GM12878 (cell line): ENCODE measurements around the gene ATCAY. TPM values are rescaled to one million over a fixed set of nuclear protein-coding genes. Genes with fewer than 3 reads are reported as not detected.

ENCODE experiments used
- ATAC-seq: fragments of 200-7000 bp; cut with Tn5 transposase; 3 replicates; pipeline ENCODE4 v1.9.1; 2020; ENCODE audit warnings: mild to moderate bottlenecking, moderate library complexity
- BruUV-seq: library from RNA; stranded (reverse); fragments of 400-500 nt; replicated peaks from 2 replicates; lab custom pipeline; 2021; lab: Mats Ljungman, UMichigan
- CTCF ChIA-PET: fragments of 300-600 bp; sonication (Branson Sonifier 250); formaldehyde crosslinking; extraction: SDS; loops from one replicate; lab custom pipeline; 2021; ENCODE audit warnings: inconsistent platforms; lab: Yijun Ruan, JAX
- POLR2A ChIA-PET: fragments of 350-600 bp; formaldehyde crosslinking; extraction: SDS; loops from one replicate; lab custom pipeline; 2021; ENCODE audit warnings: inconsistent platforms; lab: Charles Lee
- RAD21 ChIA-PET: fragments of 300-600 bp; sonication (Branson Sonifier 250); formaldehyde crosslinking; loops from one replicate; lab custom pipeline; 2023; ENCODE audit warnings: antibody characterized with exemption; ENCODE audit not compliant: unreplicated experiment; lab: Charles Lee
- SMC1A ChIA-PET: fragments of 300-600 bp; sonication (Branson Sonifier 250); formaldehyde crosslinking; loops from one replicate; lab custom pipeline; 2023; ENCODE audit not compliant: unreplicated experiment, uncharacterized antibody; lab: Charles Lee
- DNase-seq: peaks from one replicate; pipeline ENCODE4 v3.0.0-alpha.2; 2011; ENCODE audit warnings: low read depth, low spot score
- FAIRE-seq: peaks from 3 replicates; lab custom pipeline; 2011; peaks lifted over from hg19 to GRCh38; lab: Jason Lieb, UNC
- H2AFZ ChIP-seq: 2 replicates; pipeline ENCODE4 v1.6.0; 2011; ENCODE audit warnings: low read depth, low read length, control low read depth; ENCODE audit not compliant: control insufficient read depth
- H3K27ac ChIP-seq: 2 replicates; pipeline ENCODE4 v1.5.1; 2011; ENCODE audit warnings: control low read depth; ENCODE audit not compliant: control insufficient read depth, insufficient read depth
- H3K27me3 ChIP-seq, 2 experiments: replicated peaks in 1 of 2; 2 replicates each; pipeline versions ENCODE4 v1.6.0 to v1.6.1; 2011; ENCODE audit warnings: low read length in 1 of 2; ENCODE audit not compliant: control insufficient read depth in 2 of 2, insufficient read depth in 2 of 2
- H3K36me3 ChIP-seq, 2 experiments: 2 replicates each; pipeline ENCODE4 v1.5.1; 2011; ENCODE audit warnings: low read length in 1 of 2; ENCODE audit not compliant: control insufficient read depth in 2 of 2, insufficient read depth in 2 of 2
- H3K4me1 ChIP-seq: 2 replicates; pipeline ENCODE4 v1.6.1; 2011; ENCODE audit warnings: mild to moderate bottlenecking, low read length, moderate library complexity, mixed read lengths; ENCODE audit not compliant: control insufficient read depth, insufficient read depth
- H3K4me2 ChIP-seq: 2 replicates; pipeline ENCODE4 v1.6.0; 2011; ENCODE audit warnings: control low read depth; ENCODE audit not compliant: control insufficient read depth, insufficient read depth
- H3K4me3 ChIP-seq: fragments of 200-600 bp; sonication (generic); 2 replicates; pipeline ENCODE4 v1.5.1; 2016
- H3K79me2 ChIP-seq: 2 replicates; pipeline ENCODE4 v1.6.0; 2011; ENCODE audit warnings: low read length; ENCODE audit not compliant: control insufficient read depth, insufficient read depth
- H3K9ac ChIP-seq: 2 replicates; pipeline ENCODE4 v1.8.0; 2011; ENCODE audit warnings: low read length, control low read depth, mixed read lengths; ENCODE audit not compliant: control insufficient read depth, insufficient read depth
- H3K9me3 ChIP-seq: replicated peaks from 3 replicates; pipeline ENCODE4 v1.5.1; 2011; ENCODE audit warnings: mild to moderate bottlenecking, low read length; ENCODE audit not compliant: control insufficient read depth, insufficient read depth
- H4K20me1 ChIP-seq: 2 replicates; pipeline ENCODE4 v1.6.0; 2011; ENCODE audit not compliant: control insufficient read depth, insufficient read depth
- ATF7 ChIP-seq: fragments of 450-650 bp; IDR thresholded peaks from 2 replicates; pipeline ENCODE4 v1.6.1; 2016; ENCODE audit warnings: low read depth, mild to moderate bottlenecking
- BCL11A ChIP-seq: IDR thresholded peaks from 2 replicates; pipeline ENCODE4 v1.6.1; 2011; ENCODE audit warnings: low read depth, low read length
- CBX3 ChIP-seq: fragments of 200-600 bp; sonication (generic); IDR thresholded peaks from 2 replicates; pipeline ENCODE4 v1.6.1; 2016; ENCODE audit warnings: low read depth, borderline replicate concordance
- HDAC2 ChIP-seq: fragments of 200-600 bp; sonication (generic); IDR thresholded peaks from 2 replicates; pipeline ENCODE4 v1.6.1; 2017
- HSF1 ChIP-seq: fragments of 150-350 bp; IDR thresholded peaks from 2 replicates; pipeline ENCODE4 v1.6.1; 2014; ENCODE audit warnings: mild to moderate bottlenecking, low read depth, low read length
- KDM1A ChIP-seq: fragments of 200-600 bp; sonication (generic); IDR thresholded peaks from 2 replicates; pipeline ENCODE4 v1.6.1; 2016; ENCODE audit warnings: borderline replicate concordance
- MEF2A ChIP-seq: IDR thresholded peaks from 2 replicates; pipeline ENCODE4 v1.6.1; 2011; ENCODE audit warnings: low read depth, mild to moderate bottlenecking, low read length, moderate library complexity; ENCODE audit not compliant: insufficient read depth
- MLLT1 ChIP-seq: fragments of 450-650 bp; IDR thresholded peaks from 2 replicates; pipeline ENCODE4 v1.6.1; 2016; ENCODE audit warnings: mild to moderate bottlenecking
- MYC ChIP-seq: IDR thresholded peaks from 2 replicates; pipeline ENCODE4 v1.6.1; 2011; ENCODE audit warnings: mild to moderate bottlenecking, low read length, moderate library complexity, inconsistent platforms; ENCODE audit not compliant: insufficient read depth, insufficient replicate concordance, insufficient read length, severe bottlenecking
- POLR2AphosphoS2 ChIP-seq: IDR thresholded peaks from 2 replicates; pipeline ENCODE4 v1.6.1; 2011; ENCODE audit warnings: low read depth, mild to moderate bottlenecking, low read length, improper control_type of control experiment, moderate library complexity
- SP1 ChIP-seq: IDR thresholded peaks from one replicate; pipeline ENCODE4 v1.6.1; 2011; ENCODE audit warnings: low read depth, low read length
- YBX1 ChIP-seq: fragments of 450-650 bp; IDR thresholded peaks from 2 replicates; pipeline ENCODE4 v1.6.1; 2016; ENCODE audit warnings: antibody characterized with exemption
- WGBS: methylation state at CpG from one replicate; pipeline ENCODE4 v1.1.6; 2016; ENCODE audit warnings: low lambda C conversion rate; ENCODE audit not compliant: insufficient replicate concordance, insufficient coverage; ENCODE audit errors: missing lambda C conversion rate; 5-methylcytosine and 5-hydroxymethylcytosine counted together
- in situ Hi-C: fragments of 300-500 bp; cut with MboI; formaldehyde crosslinking; loops from 9 replicates; pipeline ENCODE4 v1.14.3; 2018; ENCODE audit warnings: mixed read lengths
- intact Hi-C: fragments of 100-400 bp; cut with micrococcal nuclease; formaldehyde crosslinking; loops from one replicate; pipeline ENCODE4 v1.14.2; 2022; ENCODE audit not compliant: unreplicated experiment
- polyA plus RNA-seq, 11 experiments: library from polyadenylated mRNA; depleted of rRNA in 4 of 11; unstranded in 6 of 11; stranded (reverse) in 5 of 11; fragments of >200 nt; fragmentation: Nextera tagmentation in 4 of 11; fragmentation: Illumina TruSeq in 1 of 11; extraction: Ambion mirVana in 4 of 11; extraction: Trizol in 1 of 11; gene quantifications; 1 replicate in 1 of 11; 2 replicates in 10 of 11; pipeline versions ENCODE4 v1.2.1 to v1.2.3, GENCODE V29; 2011 to 2016; ENCODE audit warnings: inconsistent platforms in 2 of 11, missing spikeins in 2 of 11, low read depth in 1 of 11
- total RNA-seq, 4 experiments: library from RNA; depleted of rRNA in 3 of 4; stranded (reverse); fragments of >200 nt in 3 of 4; fragmentation: Illumina TruSeq in 1 of 4; extraction: Trizol in 1 of 4; gene quantifications; 2 replicates each; pipeline versions ENCODE4 v1.2.1 to v1.2.3, GENCODE V29; 2013 to 2021
- TF ChIP-seq, protein P1 (sequence below): IDR thresholded peaks from 2 replicates; pipeline ENCODE4 v1.6.1; 2011; ENCODE audit warnings: low read depth, low read length, improper control_type of control experiment, borderline replicate concordance

The ATCAY gene
- total and polyA plus RNA-seq, 10 of the 15 experiments (the other 5 are each of a cell fraction or from before 2014, with no cell fraction given) = under 0.01 to 0.04 (median 0.02) TPM; not detected in 4

DNA sequence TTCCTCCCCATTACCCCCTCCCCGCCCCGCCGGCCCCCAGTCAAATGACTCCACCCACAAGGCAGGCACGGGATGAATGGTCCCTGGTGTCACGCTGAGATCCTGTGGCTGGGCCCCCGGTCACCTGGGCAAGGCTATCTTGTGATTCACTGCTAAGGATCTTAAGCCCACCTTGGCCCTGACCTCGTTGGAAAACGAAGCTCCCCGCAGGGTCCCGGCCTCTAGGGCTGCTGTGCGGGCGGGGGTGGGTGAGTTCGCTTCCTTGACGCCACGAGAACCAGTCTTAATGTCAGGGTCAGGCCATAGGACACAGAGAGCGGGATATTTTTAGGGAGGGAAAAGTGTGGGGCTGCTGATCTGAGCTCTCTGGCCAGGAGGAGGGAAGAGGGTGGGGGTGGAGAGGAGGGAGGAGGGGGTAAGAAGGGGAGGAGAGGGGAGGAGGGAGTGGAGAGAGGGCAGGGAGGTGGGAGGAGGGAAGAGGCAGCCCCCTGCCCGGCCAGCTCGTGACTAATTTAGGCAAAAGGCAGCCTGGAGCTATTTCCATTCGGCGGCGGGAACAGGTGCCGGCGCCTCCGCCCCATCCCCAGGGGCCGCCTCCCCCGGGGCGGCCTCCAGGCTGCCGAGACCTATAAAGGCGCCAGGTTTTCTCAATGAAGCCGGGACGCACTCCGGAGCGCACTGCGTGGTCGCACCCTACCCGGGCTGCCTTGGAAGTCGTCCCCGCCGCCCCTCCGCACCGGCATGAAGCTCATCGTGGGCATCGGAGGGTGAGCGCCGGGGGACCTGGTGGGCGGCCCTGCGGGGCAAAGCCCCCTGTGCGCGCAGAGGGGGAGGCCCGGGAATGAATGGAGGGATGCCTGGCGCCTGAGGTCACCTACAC lies 52.7 kb downstream of the ATCAY start, which contains the start of gene NMRK2 (continued):
- TF ChIP-seq HSF1 (no peak), SP1 (no peak), MLLT1 (no peak), MEF2A (no peak)

- ChIA-PET RAD21 (no interaction called here), POLR2A (no interaction called here), CTCF (no interaction called here), SMC1A (no interaction called here)
- Histone ChIP-seq H3K27ac (no peak overlapping the region), H3K9ac (no peak overlapping the region), H3K4me1 (no peaks in the 10 kb centered on the region), H3K4me2 (no peak overlapping the region), H3K4me3 (no peak overlapping the region), H3K79me2 (no peaks in the 10 kb centered on the region), H3K27me3 (no peaks in the 10 kb centered on the region; a peak in 1 of 4 replicates)
- no peak for DNase-seq
- 38% methylated on average over 24 of the region's 29 CpGs for WGBS
- intact Hi-C loops = no loop called here
- in situ Hi-C loops = no loop called here
- FAIRE-seq = no peak
- ATAC-seq = no peak
- no peak for TF ChIP-seq HDAC2
- no peak for TF ChIP-seq POLR2AphosphoS2
- TF ChIP-seq KDM1A = no peak
- no peak for TF ChIP-seq BCL11A
- no peak for TF ChIP-seq ATF7
- no peak for TF ChIP-seq CBX3
- TF ChIP-seq HSF1 = no peak
- TF ChIP-seq SP1 = no peak
- TF ChIP-seq, protein P1, sequence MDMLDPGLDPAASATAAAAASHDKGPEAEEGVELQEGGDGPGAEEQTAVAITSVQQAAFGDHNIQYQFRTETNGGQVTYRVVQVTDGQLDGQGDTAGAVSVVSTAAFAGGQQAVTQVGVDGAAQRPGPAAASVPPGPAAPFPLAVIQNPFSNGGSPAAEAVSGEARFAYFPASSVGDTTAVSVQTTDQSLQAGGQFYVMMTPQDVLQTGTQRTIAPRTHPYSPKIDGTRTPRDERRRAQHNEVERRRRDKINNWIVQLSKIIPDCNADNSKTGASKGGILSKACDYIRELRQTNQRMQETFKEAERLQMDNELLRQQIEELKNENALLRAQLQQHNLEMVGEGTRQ = no peak
- TF ChIP-seq YBX1 = no peak
- TF ChIP-seq MYC = no peak
- TF ChIP-seq, all 136 proteins: peak for 0
- no TSS peak for BruUV-seq
- no peaks in the 10 kb centered on the region for H3K9me3 ChIP-seq
- H3K36me3 ChIP-seq = no peaks in the 10 kb centered on the region
- no peaks in the 10 kb centered on the region for H4K20me1 ChIP-seq
- no peak overlapping the region for H2AFZ ChIP-seq
Observed at GRCh38 chr19:3936506-3937442, 56.3 kb downstream of the ATCAY start.
